ENCODE measurements around the gene MRPL30. TPM values are rescaled to one million over a fixed set of nuclear protein-coding genes. Genes with fewer than 3 reads are reported as not detected.

The MRPL30 gene
- total RNA-seq, 1 experiment from 2014 or later = 25.6 TPM

DNA sequence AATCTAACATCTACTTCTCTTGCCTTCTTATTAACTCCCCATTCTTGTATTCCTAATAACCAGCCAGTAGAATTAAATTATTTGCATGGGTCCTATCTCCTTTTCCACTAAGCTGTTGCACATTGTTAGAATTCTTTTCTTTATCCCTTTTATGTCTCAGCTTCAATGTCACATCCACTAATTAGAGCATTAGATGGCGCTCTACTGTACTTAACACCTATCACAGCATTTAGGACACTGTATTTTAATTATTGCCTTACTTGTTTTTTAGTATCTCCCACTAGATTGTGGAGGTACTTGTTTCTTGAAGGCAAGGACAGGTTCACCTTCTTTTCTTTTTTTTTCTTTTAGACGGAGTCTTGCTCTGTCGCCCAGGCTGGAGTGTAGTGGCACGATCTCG is 22.4 kb upstream of the MRPL30 start:
- ATAC-seq = no peak
- Histone ChIP-seq H3K9me3 (ENCODE audit: control insufficient read depth, insufficient read depth, low read depth, low read length) (no peaks in the 10 kb centered on the region), H3K27ac (ENCODE audit: low read length) (no peak overlapping the region), H3K27me3 (ENCODE audit: control insufficient read depth, insufficient read depth, low read length) (no peaks in the 10 kb centered on the region), H3K4me1 (ENCODE audit: control insufficient read depth, insufficient read depth, low read length) (peaks cover 13% of the 10 kb centered on the region), H3K4me3 (ENCODE audit: low read depth in 2 of 2, low read length in 2 of 2) (no peak overlapping the region), H3K36me3 (ENCODE audit: control insufficient read depth, insufficient read depth, low read length) (peaks cover 7% of the 10 kb centered on the region; the same call in 1 of the 2 replicates)
- no TSS peak for BruUV-seq (replicated peaks)
- POLR2A ChIA-PET = no interaction called here
- CTCF ChIA-PET = interaction anchor here (0.5 kb wide), 1 partner anchor 14 kb away, joined by 5 read pairs; no protein-coding TSS in a partner anchor
- in situ Hi-C loops (cut with HindIII; ENCODE audit: low pct_unique_long_range_greater_than_20kb, low sequenced_read_pairs) (no loop called here), intact Hi-C loops (cut with micrococcal nuclease; ENCODE audit: unreplicated experiment) (no loop called here)
- TF ChIP-seq SIN3A (IDR thresholded peaks at IDR 0.05; ENCODE audit: borderline replicate concordance, insufficient read depth, low read depth, low read length) = no peak
- no peak for TF ChIP-seq POLR2AphosphoS5 (IDR thresholded peaks at IDR 0.05; ENCODE audit: low read depth, low read length)
- TF ChIP-seq TCF7L2 (IDR thresholded peaks at IDR 0.05; ENCODE audit: low read depth, low read length) = no peak
- TF ChIP-seq, protein P1, sequence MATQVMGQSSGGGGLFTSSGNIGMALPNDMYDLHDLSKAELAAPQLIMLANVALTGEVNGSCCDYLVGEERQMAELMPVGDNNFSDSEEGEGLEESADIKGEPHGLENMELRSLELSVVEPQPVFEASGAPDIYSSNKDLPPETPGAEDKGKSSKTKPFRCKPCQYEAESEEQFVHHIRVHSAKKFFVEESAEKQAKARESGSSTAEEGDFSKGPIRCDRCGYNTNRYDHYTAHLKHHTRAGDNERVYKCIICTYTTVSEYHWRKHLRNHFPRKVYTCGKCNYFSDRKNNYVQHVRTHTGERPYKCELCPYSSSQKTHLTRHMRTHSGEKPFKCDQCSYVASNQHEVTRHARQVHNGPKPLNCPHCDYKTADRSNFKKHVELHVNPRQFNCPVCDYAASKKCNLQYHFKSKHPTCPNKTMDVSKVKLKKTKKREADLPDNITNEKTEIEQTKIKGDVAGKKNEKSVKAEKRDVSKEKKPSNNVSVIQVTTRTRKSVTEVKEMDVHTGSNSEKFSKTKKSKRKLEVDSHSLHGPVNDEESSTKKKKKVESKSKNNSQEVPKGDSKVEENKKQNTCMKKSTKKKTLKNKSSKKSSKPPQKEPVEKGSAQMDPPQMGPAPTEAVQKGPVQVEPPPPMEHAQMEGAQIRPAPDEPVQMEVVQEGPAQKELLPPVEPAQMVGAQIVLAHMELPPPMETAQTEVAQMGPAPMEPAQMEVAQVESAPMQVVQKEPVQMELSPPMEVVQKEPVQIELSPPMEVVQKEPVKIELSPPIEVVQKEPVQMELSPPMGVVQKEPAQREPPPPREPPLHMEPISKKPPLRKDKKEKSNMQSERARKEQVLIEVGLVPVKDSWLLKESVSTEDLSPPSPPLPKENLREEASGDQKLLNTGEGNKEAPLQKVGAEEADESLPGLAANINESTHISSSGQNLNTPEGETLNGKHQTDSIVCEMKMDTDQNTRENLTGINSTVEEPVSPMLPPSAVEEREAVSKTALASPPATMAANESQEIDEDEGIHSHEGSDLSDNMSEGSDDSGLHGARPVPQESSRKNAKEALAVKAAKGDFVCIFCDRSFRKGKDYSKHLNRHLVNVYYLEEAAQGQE (IDR thresholded peaks at IDR 0.05; ENCODE audit: insufficient read depth in 1 of 2, low read depth in 2 of 2, low read length in 1 of 2) = no peak
- TF ChIP-seq, protein P2, sequence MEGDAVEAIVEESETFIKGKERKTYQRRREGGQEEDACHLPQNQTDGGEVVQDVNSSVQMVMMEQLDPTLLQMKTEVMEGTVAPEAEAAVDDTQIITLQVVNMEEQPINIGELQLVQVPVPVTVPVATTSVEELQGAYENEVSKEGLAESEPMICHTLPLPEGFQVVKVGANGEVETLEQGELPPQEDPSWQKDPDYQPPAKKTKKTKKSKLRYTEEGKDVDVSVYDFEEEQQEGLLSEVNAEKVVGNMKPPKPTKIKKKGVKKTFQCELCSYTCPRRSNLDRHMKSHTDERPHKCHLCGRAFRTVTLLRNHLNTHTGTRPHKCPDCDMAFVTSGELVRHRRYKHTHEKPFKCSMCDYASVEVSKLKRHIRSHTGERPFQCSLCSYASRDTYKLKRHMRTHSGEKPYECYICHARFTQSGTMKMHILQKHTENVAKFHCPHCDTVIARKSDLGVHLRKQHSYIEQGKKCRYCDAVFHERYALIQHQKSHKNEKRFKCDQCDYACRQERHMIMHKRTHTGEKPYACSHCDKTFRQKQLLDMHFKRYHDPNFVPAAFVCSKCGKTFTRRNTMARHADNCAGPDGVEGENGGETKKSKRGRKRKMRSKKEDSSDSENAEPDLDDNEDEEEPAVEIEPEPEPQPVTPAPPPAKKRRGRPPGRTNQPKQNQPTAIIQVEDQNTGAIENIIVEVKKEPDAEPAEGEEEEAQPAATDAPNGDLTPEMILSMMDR (IDR thresholded peaks at IDR 0.05) = no peak; the same call in 1 of the 2 replicates
- no peak for DNase-seq (ENCODE audit: low read depth, low spot score)

DNA sequence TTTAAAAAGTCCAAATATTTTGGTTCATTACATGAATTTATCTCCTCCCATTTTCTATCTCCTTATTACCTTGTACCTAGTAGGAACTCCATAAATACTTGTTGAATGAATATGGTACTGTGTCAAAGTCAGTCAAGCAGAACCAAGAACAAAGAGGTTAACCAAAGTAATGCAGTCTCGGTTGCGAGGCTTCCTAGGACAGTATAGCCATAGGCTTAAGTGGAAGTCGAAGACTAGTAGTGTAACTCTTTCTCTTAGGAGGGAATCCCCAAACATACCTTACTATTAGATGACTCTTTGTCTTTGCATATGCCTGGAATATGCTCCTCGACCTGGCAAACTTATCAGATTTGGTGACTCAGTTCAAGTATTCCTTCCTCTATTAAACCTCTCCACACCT is 21.4 kb upstream of the MRPL30 start:
- TF ChIP-seq SIN3A (IDR thresholded peaks at IDR 0.05; ENCODE audit: borderline replicate concordance, insufficient read depth, low read depth, low read length) (no peak), TCF7L2 (IDR thresholded peaks at IDR 0.05; ENCODE audit: low read depth, low read length) (no peak), POLR2AphosphoS5 (IDR thresholded peaks at IDR 0.05; ENCODE audit: low read depth, low read length) (no peak)
- TF ChIP-seq, protein P1 (IDR thresholded peaks at IDR 0.05; ENCODE audit: insufficient read depth in 1 of 2, low read depth in 2 of 2, low read length in 1 of 2) = no peak
- TF ChIP-seq, protein P2 (IDR thresholded peaks at IDR 0.05) = no peak
- Histone ChIP-seq H3K4me1 (ENCODE audit: control insufficient read depth, insufficient read depth, low read length) (peaks cover 6% of the 10 kb centered on the region), H3K27me3 (ENCODE audit: control insufficient read depth, insufficient read depth, low read length) (no peaks in the 10 kb centered on the region), H3K9me3 (ENCODE audit: control insufficient read depth, insufficient read depth, low read depth, low read length) (no peaks in the 10 kb centered on the region), H3K4me3 (ENCODE audit: low read depth in 2 of 2, low read length in 2 of 2) (no peak overlapping the region), H3K36me3 (ENCODE audit: control insufficient read depth, insufficient read depth, low read length) (peaks cover 7% of the 10 kb centered on the region; the same call in 1 of the 2 replicates), H3K27ac (ENCODE audit: low read length) (no peak overlapping the region)
- ATAC-seq = no peak
- intact Hi-C loops (cut with micrococcal nuclease; ENCODE audit: unreplicated experiment) = no loop called here
- POLR2A ChIA-PET = no interaction called here
- no TSS peak for BruUV-seq (replicated peaks)
- CTCF ChIA-PET = no interaction called here
- in situ Hi-C loops (cut with HindIII; ENCODE audit: low pct_unique_long_range_greater_than_20kb, low sequenced_read_pairs) = no loop called here
- DNase-seq (ENCODE audit: low read depth, low spot score) = no peak
